Measurements from ENCODE around the gene PTH2.
"Not testable (repeated sequence)": the region's sequence is repeated elsewhere in the genome, so short reads cannot be mapped to it uniquely, and the experiment has no call there.

Gene PTH2

GRCh38 chr19:49447485-49448431 is 24.5 kb upstream of the PTH2 start:
- DNase-seq (ENCODE audit: low read depth) = no peak

DNA sequence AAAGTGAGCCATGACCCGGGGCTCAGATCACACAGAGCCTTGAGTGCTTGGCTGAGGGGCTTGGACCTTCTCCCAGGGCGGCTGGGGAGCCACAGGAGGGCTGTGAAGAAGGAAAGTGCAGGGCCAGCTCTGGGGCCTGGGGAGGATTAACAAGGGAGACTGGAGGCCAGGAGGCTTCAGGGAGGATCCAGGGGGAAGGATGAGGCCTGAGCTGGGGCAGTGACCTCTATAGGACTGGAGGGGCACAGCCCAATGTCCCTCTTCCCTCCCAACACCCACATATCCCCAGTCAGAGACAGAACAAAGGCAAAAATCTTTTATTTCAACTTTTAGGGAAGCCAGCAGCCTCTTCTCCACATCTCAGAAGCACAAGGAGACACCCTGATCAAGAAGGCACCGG is 22.8 kb upstream of the PTH2 start:
- no peak for DNase-seq (ENCODE audit: low read depth)

DNA sequence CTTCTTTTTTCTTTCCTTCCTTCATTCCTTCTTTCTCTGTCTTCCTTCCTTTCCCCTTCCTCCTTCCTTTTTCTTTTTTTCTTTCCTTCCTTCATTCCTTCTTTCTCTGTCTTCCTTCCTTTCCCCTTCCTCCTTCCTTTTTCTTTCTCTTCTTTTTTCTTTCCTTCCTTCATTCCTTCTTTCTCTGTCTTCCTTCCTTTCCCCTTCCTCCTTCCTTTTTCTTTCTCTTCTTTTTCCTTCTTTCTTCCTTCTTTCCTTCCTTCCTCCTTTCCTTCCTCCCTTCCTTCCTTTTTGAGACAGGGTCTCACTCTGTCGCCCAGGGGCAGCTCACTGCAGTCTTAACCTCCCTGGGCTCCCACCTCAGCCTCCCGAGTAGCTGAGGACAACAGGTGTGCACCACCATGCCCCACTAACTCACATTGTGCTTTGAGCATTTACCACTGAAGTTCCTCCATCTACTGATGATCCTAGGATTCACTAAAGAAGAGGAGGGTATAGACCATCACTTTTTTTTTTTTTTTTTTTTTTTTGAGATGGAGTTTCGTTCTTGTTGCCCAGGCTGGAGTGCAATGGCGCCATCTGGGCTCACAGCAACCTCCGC is 21.0 kb upstream of the PTH2 start:
- DNase-seq (ENCODE audit: low read depth) = not testable (repeated sequence)

- DNase-seq (ENCODE audit: low read depth) = peak; percentile 89
Measured at GRCh38 chr19:49443366-49444099, 20.3 kb upstream of the PTH2 start.

- DNase-seq (ENCODE audit: low read depth) = no peak
Measured at GRCh38 chr19:49442771-49443365, 19.6 kb upstream of the PTH2 start.

DNA sequence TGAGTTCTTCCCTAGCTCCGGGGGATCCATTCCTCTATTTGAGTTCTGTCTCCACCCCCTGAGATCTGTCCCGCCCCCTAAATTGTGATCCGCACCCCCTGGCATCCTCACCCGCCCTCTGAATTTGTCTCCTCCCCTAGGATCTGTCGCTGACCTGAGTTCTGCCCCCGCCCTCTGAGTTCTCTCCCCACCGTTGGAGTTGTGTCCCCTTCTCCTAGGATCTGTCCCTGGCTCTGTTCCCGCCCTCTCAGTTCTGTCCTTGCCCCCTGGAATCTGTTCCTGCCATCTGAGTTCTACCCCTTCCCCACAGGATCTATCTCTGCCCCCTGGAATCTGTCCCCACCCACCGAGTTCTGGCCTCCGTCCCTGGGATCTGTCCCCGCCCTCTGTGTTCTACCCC is 19.1 kb upstream of the PTH2 start:
- DNase-seq (ENCODE audit: low read depth) = no peak

- DNase-seq (ENCODE audit: low read depth) = no peak
Measured at GRCh38 chr19:49441960-49442350, 18.7 kb upstream of the PTH2 start.

DNA sequence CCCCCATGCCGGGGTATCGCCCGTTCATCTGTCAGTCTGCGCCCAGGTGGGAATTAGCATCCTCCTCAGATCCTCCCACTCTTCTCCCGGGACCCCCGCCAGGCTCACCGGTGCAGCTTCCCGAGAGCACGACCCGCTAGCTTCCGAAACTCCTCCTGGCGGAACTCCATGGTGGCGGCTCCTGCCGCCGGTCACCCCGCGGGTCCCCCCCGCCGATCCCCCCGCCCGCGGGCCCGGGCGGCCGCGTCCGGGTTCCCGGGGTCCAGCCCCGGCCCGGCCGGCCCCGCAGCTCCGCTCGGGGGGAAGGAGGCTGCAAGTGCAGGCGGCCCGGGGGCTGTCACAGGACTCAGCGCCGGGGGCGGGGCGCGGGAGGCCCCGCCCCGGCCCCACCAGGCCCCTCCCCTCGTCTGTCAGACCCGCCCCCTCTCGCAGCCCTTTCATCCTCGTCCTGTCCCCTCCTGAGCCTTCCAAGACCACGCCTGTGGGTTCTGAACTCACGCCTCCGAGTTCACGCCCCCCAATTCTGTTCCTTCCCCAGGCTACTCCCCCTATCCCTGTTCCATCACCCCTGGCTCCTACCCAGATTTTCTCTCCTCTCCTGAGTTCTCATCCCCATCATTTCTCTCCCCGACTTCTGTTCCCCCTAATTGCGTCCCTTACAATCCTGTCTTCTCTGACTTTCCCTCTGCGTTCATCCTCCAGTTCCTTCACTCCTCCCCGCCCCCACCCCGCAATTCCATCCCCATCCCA is 18.1 kb upstream of the PTH2 start, which contains the start of gene SLC17A7:
SLC17A7 (minus strand) TSS at position 318 of the 750 bp plus-strand sequence; CDS start at position 170, 148 bp downstream.
- DNase-seq (ENCODE audit: low read depth) = no peak

- DNase-seq (ENCODE audit: low read depth) = no peak
Measured at GRCh38 chr19:49440439-49441209, 17.4 kb upstream of the PTH2 start.

DNA sequence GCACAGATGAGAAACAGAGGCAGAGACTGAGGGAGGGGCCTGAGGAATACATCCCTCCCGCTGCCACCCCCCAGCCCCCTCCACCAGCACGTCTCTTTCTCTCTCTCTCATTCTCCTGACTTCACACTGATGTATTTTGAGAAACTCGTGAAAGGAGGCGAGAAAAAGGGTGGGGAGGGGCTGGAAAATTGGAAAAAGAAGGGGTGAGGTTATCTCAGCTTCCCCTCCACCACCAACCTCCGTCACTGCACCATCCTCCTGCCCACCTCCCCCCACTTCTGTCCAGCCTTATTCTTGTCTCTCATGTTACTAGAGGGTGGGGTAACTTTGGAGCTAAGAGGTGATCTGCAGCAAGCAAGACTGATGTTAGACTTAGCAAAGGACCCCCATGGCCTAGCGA is 16.6 kb upstream of the PTH2 start:
- no peak for DNase-seq (ENCODE audit: low read depth)

GRCh38 chr19:49438261-49438660 is 15.0 kb upstream of the PTH2 start:
- DNase-seq (ENCODE audit: low read depth) = no peak

DNA sequence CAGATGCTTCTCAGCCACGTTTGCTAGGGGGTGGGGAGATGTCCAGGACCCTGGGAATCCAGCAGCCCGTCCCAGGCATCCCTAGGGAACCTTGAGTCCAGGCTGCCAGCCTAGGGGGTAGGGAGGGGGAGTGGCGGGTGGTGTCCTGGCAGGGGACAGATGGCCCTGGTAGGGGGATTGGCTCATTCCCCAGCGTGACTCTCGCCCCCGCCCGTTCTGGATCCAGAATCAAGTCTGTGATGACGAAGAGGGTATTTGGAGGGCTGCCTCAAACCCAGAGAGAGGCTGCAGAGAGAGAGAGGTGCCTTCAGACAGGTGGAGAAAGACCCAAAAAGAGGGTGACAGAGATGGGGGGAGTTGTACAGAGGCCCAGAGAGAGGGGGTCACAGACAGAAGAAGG is 14.0 kb upstream of the PTH2 start:
- DNase-seq (ENCODE audit: low read depth) = no peak

DNA sequence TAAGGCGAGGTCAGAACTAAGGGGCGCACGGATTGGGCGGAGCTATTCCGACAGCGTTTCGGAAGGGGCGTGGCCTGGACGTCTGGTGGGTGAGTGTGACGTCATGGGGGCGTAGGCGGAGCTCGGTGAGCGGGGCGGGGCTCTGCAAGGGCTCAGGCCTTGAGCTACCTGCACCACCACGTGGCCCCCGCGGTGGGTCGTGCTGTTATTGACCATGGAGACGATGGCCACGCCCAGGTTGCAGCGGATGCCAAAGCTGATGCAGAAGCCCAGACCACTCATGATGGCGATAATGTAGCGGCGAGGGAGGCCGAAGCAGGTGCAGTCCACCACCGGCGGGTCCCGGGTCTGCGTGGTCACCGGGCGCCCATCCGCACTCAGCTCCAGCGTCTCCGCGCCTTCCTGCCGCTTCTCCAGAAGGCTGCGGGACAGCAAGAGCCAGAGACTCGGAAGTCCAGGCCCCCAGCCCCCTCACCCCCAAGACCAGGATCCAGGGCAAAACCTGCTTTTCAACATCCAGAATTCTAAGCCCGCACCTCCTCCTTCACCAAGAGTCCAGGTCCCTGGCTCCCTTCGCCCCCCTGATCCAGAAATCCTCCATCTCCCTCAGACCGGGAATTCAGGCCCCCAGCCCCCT is 13.3 kb upstream of the PTH2 start:
- no peak for DNase-seq (ENCODE audit: low read depth)

- DNase-seq (ENCODE audit: low read depth) = no peak
Measured at GRCh38 chr19:49435670-49436069, 12.4 kb upstream of the PTH2 start.

DNA sequence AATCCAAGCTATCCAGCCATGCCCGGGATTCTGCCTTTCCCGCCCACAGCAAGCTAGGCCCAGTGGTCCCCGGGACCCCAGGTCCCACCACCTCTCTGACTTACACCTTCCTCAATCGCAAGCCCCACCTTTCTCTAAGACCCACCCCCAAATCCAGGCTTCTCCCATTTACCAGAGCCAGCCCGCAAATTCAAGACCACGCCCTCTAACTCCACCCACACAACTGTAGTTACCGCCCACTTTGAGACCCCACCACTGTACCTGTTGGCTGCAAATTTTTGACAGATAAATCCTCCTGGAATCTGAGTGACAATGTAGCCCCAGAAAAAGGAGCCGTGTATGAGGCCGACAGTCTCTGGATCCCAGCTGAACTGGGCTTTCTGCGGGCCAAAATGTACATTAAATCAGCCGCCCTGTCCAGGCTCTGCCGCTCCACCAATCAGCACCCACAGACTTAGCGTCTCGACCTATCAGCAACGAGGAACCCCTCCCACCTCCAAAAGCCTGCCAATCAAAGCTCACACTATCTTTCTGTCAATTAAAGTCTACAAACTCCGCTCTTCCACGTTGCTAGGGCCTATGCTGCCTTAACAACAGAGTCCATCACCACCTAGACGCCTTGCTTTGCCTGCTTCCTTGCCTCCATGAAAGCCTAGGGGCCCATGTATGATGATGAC is 11.8 kb upstream of the PTH2 start:
- no peak for DNase-seq (ENCODE audit: low read depth)

GRCh38 chr19:49433240-49433901 is 10.1 kb upstream of the PTH2 start:
- no peak for DNase-seq (ENCODE audit: low read depth)

GRCh38 chr19:49432141-49433073 is 9.2 kb upstream of the PTH2 start:
- no peak for DNase-seq (ENCODE audit: low read depth)

- DNase-seq (ENCODE audit: low read depth) = no peak
Measured at GRCh38 chr19:49431330-49431749, 8.1 kb upstream of the PTH2 start.
